Suprapubic skin (tissue), 4 donors: ENCODE data around the gene NRCAM. TPM values are rescaled to one million over a fixed set of nuclear protein-coding genes. Genes with fewer than 3 reads are reported as not detected.

ENCODE experiments used
- DNase-seq, 2 donors: peaks; one replicate each; pipeline ENCODE4 v3.0.0-alpha.2; 2019; ENCODE audit warnings: low spot score in 2 of 2
- H3K27ac ChIP-seq: fragments of 200-600 bp; sonication (generic); one replicate; pipeline ENCODE4 v1.5.1; 2019
- H3K27me3 ChIP-seq: fragments of 200-600 bp; sonication (generic); one replicate; pipeline ENCODE4 v1.5.1; 2019
- H3K36me3 ChIP-seq: fragments of 200-600 bp; sonication (generic); one replicate; pipeline ENCODE4 v1.5.1; 2019
- H3K4me1 ChIP-seq: fragments of 200-600 bp; sonication (generic); one replicate; pipeline ENCODE4 v1.5.1; 2019
- H3K4me3 ChIP-seq: fragments of 200-600 bp; sonication (generic); one replicate; pipeline ENCODE4 v1.5.1; 2019; ENCODE audit warnings: mild to moderate bottlenecking
- H3K9me3 ChIP-seq: fragments of 200-600 bp; sonication (generic); one replicate; pipeline ENCODE4 v1.5.1; 2019
- CTCF ChIP-seq, 2 donors: fragments of 200-600 bp in 1 of 2; fragments of 450-650 bp in 1 of 2; sonication (generic) in 1 of 2; IDR thresholded peaks; one replicate each; pipeline ENCODE4 v1.5.1; 2016 to 2019; ENCODE audit warnings: antibody characterized with exemption in 2 of 2, mild to moderate bottlenecking in 1 of 2, moderate library complexity in 1 of 2
- EP300 ChIP-seq: sonication (generic); formaldehyde crosslinking; IDR thresholded peaks from one replicate; pipeline ENCODE4 v1.6.1; 2017; ENCODE audit warnings: antibody characterized with exemption
- POLR2A ChIP-seq, 2 donors: fragments of 450-650 bp; IDR thresholded peaks; one replicate each; pipeline ENCODE4 v1.6.1; 2017; ENCODE audit warnings: antibody characterized with exemption in 2 of 2, mild to moderate bottlenecking in 2 of 2, moderate library complexity in 2 of 2
- POLR2AphosphoS5 ChIP-seq, 3 donors: sonication (generic); formaldehyde crosslinking; IDR thresholded peaks; one replicate each; pipeline ENCODE4 v1.6.1; 2017; ENCODE audit warnings: antibody characterized with exemption in 3 of 3
- WGBS: methylation state at CpG from one replicate; pipeline ENCODE4 v1.1.5; 2018; 5-methylcytosine and 5-hydroxymethylcytosine counted together
- total RNA-seq, 4 donors: library from RNA; depleted of rRNA; stranded (reverse); fragments of >200 nt; gene quantifications; one replicate each; pipeline ENCODE4 v1.1.0, GENCODE V29; 2016

NRCAM gene
- total RNA-seq, 4 donors from 2014 or later: 2.3 to 7.2 (median 2.8) TPM

GRCh38 chr7:108286290-108286904 is 169.8 kb downstream of the NRCAM start:
- no peaks in the 10 kb centered on the region for H3K27me3 ChIP-seq
- no peak overlapping the region for H3K27ac ChIP-seq
- H3K4me3 ChIP-seq: no peak overlapping the region
- WGBS: 70% methylated on average over 9 of the region's 9 CpGs
- H3K36me3 ChIP-seq: no peaks in the 10 kb centered on the region
- TF ChIP-seq POLR2AphosphoS5 (IDR thresholded peaks at IDR 0.05) (no peak), EP300 (no peak), CTCF (IDR thresholded peaks at IDR 0.05) (no peak), POLR2A (IDR thresholded peaks at IDR 0.05) (no peak)
- no peak for DNase-seq
- H3K9me3 ChIP-seq: no peaks in the 10 kb centered on the region
- no peaks in the 10 kb centered on the region for H3K4me1 ChIP-seq

- Histone ChIP-seq H3K36me3 (no peaks in the 10 kb centered on the region), H3K9me3 (no peaks in the 10 kb centered on the region), H3K4me3 (no peak overlapping the region), H3K4me1 (no peaks in the 10 kb centered on the region), H3K27ac (no peak overlapping the region), H3K27me3 (no peaks in the 10 kb centered on the region)
- DNase-seq: no peak
- WGBS: 63% methylated on average over 2 of the region's 2 CpGs
- TF ChIP-seq CTCF (IDR thresholded peaks at IDR 0.05): no peak
- TF ChIP-seq POLR2A (IDR thresholded peaks at IDR 0.05): no peak
- no peak for TF ChIP-seq EP300
- TF ChIP-seq POLR2AphosphoS5 (IDR thresholded peaks at IDR 0.05): no peak
These were observed 170.5 kb downstream of the NRCAM start for GRCh38 chr7:108285778-108286177.

GRCh38 chr7:108285003-108285368 is 171.2 kb downstream of the NRCAM start:
- 83% methylated on average over 2 of the region's 2 CpGs for WGBS
- H3K9me3 ChIP-seq: no peaks in the 10 kb centered on the region
- TF ChIP-seq EP300 (no peak), POLR2AphosphoS5 (IDR thresholded peaks at IDR 0.05) (no peak), CTCF (IDR thresholded peaks at IDR 0.05) (no peak), POLR2A (IDR thresholded peaks at IDR 0.05) (no peak)
- no peak for DNase-seq
- no peak overlapping the region for H3K4me3 ChIP-seq
- no peaks in the 10 kb centered on the region for H3K4me1 ChIP-seq
- H3K27me3 ChIP-seq: no peaks in the 10 kb centered on the region
- no peak overlapping the region for H3K27ac ChIP-seq
- H3K36me3 ChIP-seq: no peaks in the 10 kb centered on the region

- no peaks in the 10 kb centered on the region for H3K4me1 ChIP-seq
- H3K9me3 ChIP-seq: no peaks in the 10 kb centered on the region
- WGBS: 77% methylated on average over 6 of the region's 6 CpGs
- H3K36me3 ChIP-seq: no peaks in the 10 kb centered on the region
- H3K27me3 ChIP-seq: no peaks in the 10 kb centered on the region
- no peak for DNase-seq
- no peak overlapping the region for H3K27ac ChIP-seq
- TF ChIP-seq CTCF (IDR thresholded peaks at IDR 0.05) (no peak), POLR2AphosphoS5 (IDR thresholded peaks at IDR 0.05) (no peak), POLR2A (IDR thresholded peaks at IDR 0.05) (no peak), EP300 (no peak)
- H3K4me3 ChIP-seq: no peak overlapping the region
These were observed 171.8 kb downstream of the NRCAM start for GRCh38 chr7:108284349-108285002.

- 69% methylated on average over 3 of the region's 3 CpGs for WGBS
- H3K4me3 ChIP-seq: no peak overlapping the region
- H3K27ac ChIP-seq: no peak overlapping the region
- H3K9me3 ChIP-seq: no peaks in the 10 kb centered on the region
- no peaks in the 10 kb centered on the region for H3K36me3 ChIP-seq
- no peak for TF ChIP-seq POLR2A (IDR thresholded peaks at IDR 0.05)
- TF ChIP-seq CTCF (IDR thresholded peaks at IDR 0.05): no peak
- no peak for TF ChIP-seq POLR2AphosphoS5 (IDR thresholded peaks at IDR 0.05)
- no peak for TF ChIP-seq EP300
- DNase-seq: no peak
- no peaks in the 10 kb centered on the region for H3K4me1 ChIP-seq
- H3K27me3 ChIP-seq: no peaks in the 10 kb centered on the region
These were observed 173.0 kb downstream of the NRCAM start for GRCh38 chr7:108283252-108283651.
